OCI-LY1 (cell line): ENCODE results near the gene SOX13.

Source experiments
- H2AFZ ChIP-seq: fragments of 200-600 bp; sonication (generic), shearing (Covaris generic); 2 replicates; pipeline ENCODE4 v1.6.0; 2014; ENCODE audit warnings: antibody characterized with exemption, mild to moderate bottlenecking, low read length
- H3F3A ChIP-seq: fragments of 200-600 bp; sonication (generic), shearing (Covaris generic); 2 replicates; pipeline ENCODE4 v1.6.0; 2014; ENCODE audit warnings: mild to moderate bottlenecking, antibody characterized with exemption, low read length, moderate library complexity; ENCODE audit not compliant: insufficient read depth
- H3K27ac ChIP-seq: fragments of 200-600 bp; sonication (generic); 2 replicates; pipeline ENCODE4 v1.5.1; 2014; ENCODE audit warnings: low read length, mixed run types, mild to moderate bottlenecking, low read depth; ENCODE audit not compliant: poor library complexity, severe bottlenecking
- H3K27me3 ChIP-seq: fragments of 200-600 bp; sonication (generic); 2 replicates; pipeline ENCODE4 v1.6.0; 2014; ENCODE audit warnings: antibody characterized with exemption, mild to moderate bottlenecking, low read length, moderate library complexity; ENCODE audit not compliant: insufficient read depth
- H3K36me3 ChIP-seq: fragments of 200-600 bp; sonication (generic); 2 replicates; pipeline ENCODE4 v1.6.1; 2014; ENCODE audit warnings: mild to moderate bottlenecking, antibody characterized with exemption, low read length, moderate library complexity, mixed read lengths; ENCODE audit not compliant: insufficient read depth
- H3K4me1 ChIP-seq: fragments of 200-600 bp; sonication (generic); 2 replicates; pipeline ENCODE4 v1.5.1; 2014; ENCODE audit warnings: mild to moderate bottlenecking, low read length, moderate library complexity; ENCODE audit not compliant: insufficient read depth, severe bottlenecking
- H3K4me2 ChIP-seq: fragments of 200-600 bp; sonication (generic), shearing (Covaris generic); 2 replicates; pipeline ENCODE4 v1.6.1; 2014; ENCODE audit warnings: low read length
- H3K4me3 ChIP-seq: fragments of 200-600 bp; sonication (generic); 2 replicates; pipeline ENCODE4 v1.5.1; 2014; ENCODE audit warnings: low read length, low read depth, mild to moderate bottlenecking, mixed read lengths; ENCODE audit not compliant: poor library complexity, severe bottlenecking
- H3K79me2 ChIP-seq: fragments of 200-600 bp; shearing (Covaris generic); 2 replicates; pipeline ENCODE4 v1.6.1; 2016; ENCODE audit warnings: mixed run types, low read length, mixed read lengths; ENCODE audit not compliant: insufficient read depth
- H3K9ac ChIP-seq: fragments of 200-600 bp; sonication (generic), shearing (Covaris generic); 2 replicates; pipeline ENCODE4 v1.6.1; 2014; ENCODE audit warnings: mild to moderate bottlenecking, low read length, mixed read lengths
- H3K9me2 ChIP-seq: fragments of 200-600 bp; sonication (generic), shearing (Covaris generic); 2 replicates; pipeline ENCODE4 v1.6.1; 2014; ENCODE audit warnings: low read depth, mild to moderate bottlenecking, low read length, mixed read lengths
- H3K9me3 ChIP-seq: fragments of 200-600 bp; shearing (Covaris generic); 2 replicates; pipeline ENCODE4 v1.6.1; 2014; ENCODE audit warnings: low read length, mixed read lengths
- H4K20me1 ChIP-seq: fragments of 200-600 bp; sonication (generic), shearing (Covaris generic); 2 replicates; pipeline ENCODE4 v1.6.0; 2016; ENCODE audit warnings: mild to moderate bottlenecking, low read length; ENCODE audit not compliant: insufficient read depth
- EZH2 ChIP-seq: fragments of 200-600 bp; sonication (generic), shearing (Covaris generic); IDR thresholded peaks from 2 replicates; pipeline ENCODE4 v1.8.0; 2017; ENCODE audit warnings: borderline replicate concordance, mixed run types, mild to moderate bottlenecking, antibody characterized with exemption, low read length, moderate library complexity, mixed read lengths
- TF ChIP-seq, protein P1 (sequence below): fragments of 200-600 bp; sonication (generic), shearing (Covaris generic); IDR thresholded peaks from 2 replicates; pipeline ENCODE4 v1.5.1; 2017; ENCODE audit warnings: mild to moderate bottlenecking, antibody characterized with exemption, low read length, moderate library complexity, mixed read lengths

Gene SOX13

DNA sequence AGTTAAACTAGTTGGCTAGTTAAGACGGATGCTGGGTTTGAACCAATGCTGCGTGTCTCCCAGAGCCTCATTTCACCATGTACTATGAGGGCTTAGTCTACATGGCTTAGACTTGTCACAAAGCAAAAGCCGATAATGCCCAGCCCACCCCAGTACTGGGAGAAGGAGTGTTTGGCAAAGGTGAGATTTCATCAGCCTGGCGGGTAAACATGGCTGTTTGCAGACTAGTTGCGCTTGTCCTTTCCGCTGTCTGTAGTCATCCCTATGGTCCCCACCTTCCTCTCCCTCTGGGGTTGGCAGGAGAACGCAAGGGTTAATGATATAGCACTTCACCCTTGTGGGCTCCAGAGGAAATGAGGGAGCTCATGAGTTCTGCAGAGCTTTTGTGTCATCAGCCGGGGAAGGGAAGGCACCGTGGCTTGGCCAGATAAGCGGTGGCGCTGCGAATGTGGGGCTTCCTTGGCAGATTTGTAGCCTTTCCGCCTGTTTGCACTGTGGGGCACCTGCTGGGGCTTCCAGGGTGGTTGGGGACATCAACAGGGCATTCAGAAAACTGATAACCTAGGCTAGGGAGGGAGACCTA is 29.2 kb downstream of the SOX13 start:
- H3K79me2 ChIP-seq: no peaks in the 10 kb centered on the region
- H3K4me1 ChIP-seq: no peaks in the 10 kb centered on the region
- H3K4me3 ChIP-seq: no peak overlapping the region
- no peak overlapping the region for H2AFZ ChIP-seq
- H3K9me2 ChIP-seq: no peaks in the 10 kb centered on the region
- H3K9ac ChIP-seq: no peak overlapping the region
- no peaks in the 10 kb centered on the region for H3F3A ChIP-seq
- H4K20me1 ChIP-seq: no peaks in the 10 kb centered on the region
- no peaks in the 10 kb centered on the region for H3K36me3 ChIP-seq
- H3K27ac ChIP-seq: no peak overlapping the region
- no peaks in the 10 kb centered on the region for H3K27me3 ChIP-seq
- no peaks in the 10 kb centered on the region for H3K9me3 ChIP-seq
- no peak for TF ChIP-seq EZH2
- TF ChIP-seq, protein P1, sequence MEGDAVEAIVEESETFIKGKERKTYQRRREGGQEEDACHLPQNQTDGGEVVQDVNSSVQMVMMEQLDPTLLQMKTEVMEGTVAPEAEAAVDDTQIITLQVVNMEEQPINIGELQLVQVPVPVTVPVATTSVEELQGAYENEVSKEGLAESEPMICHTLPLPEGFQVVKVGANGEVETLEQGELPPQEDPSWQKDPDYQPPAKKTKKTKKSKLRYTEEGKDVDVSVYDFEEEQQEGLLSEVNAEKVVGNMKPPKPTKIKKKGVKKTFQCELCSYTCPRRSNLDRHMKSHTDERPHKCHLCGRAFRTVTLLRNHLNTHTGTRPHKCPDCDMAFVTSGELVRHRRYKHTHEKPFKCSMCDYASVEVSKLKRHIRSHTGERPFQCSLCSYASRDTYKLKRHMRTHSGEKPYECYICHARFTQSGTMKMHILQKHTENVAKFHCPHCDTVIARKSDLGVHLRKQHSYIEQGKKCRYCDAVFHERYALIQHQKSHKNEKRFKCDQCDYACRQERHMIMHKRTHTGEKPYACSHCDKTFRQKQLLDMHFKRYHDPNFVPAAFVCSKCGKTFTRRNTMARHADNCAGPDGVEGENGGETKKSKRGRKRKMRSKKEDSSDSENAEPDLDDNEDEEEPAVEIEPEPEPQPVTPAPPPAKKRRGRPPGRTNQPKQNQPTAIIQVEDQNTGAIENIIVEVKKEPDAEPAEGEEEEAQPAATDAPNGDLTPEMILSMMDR: no peak
- H3K4me2 ChIP-seq: no peak overlapping the region

DNA sequence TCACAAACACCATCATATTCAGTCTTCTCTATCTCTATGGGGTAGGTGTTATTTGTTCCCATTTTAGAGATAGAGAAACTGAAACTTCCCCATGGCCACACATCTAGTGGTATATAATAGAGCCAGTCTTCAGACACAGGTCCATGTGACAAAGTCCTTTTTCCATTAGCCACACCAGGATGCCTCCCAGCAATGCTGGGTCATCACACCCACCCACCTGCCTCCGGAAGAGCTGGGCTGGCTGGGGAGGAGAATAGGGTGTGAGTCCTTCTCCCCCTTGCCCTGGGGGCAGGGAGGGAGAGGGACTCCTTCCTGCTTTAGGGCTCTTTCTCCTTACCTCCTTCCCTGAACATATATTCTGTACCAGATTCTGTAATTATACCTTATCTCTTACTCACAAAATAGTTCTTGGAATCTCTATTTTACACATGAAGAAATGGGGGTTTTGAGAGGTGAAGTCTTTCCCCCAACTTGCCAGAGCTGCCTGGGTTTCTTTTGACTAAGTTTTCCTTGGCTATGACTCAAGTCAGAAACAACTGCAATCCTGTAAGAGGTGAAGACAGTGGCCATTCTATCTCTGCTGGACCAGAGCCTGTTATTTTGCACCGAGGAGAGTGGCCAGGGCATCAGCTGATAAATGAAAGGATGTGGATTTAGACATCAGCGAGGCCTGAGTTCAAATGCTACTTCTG is 30.0 kb downstream of the SOX13 start:
- no peaks in the 10 kb centered on the region for H3K9me3 ChIP-seq
- no peaks in the 10 kb centered on the region for H3F3A ChIP-seq
- H3K9me2 ChIP-seq: no peaks in the 10 kb centered on the region
- H3K4me1 ChIP-seq: no peaks in the 10 kb centered on the region
- H3K4me3 ChIP-seq: no peak overlapping the region
- no peaks in the 10 kb centered on the region for H3K27me3 ChIP-seq
- H3K4me2 ChIP-seq: no peak overlapping the region
- TF ChIP-seq, protein P1: no peak
- no peak for TF ChIP-seq EZH2
- H3K36me3 ChIP-seq: no peaks in the 10 kb centered on the region
- no peak overlapping the region for H3K9ac ChIP-seq
- no peak overlapping the region for H2AFZ ChIP-seq
- no peak overlapping the region for H3K27ac ChIP-seq
- H4K20me1 ChIP-seq: no peaks in the 10 kb centered on the region
- no peaks in the 10 kb centered on the region for H3K79me2 ChIP-seq

DNA sequence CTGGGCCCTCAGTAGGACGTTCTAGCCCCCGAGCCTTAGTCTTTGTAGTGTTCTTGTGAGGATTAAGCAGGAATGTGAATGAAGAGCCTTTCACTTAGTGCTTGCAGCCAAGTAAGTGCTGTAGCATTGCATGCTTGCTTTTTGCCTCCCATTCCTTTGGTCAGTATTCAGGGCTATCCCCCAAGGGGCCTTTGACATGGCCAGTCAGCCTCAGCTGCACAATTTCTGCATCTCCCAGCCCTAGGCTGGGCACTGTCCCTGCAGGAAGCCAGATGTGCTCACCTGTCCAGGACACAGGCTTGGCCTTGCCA is 30.5 kb downstream of the SOX13 start:
- Histone ChIP-seq H3K4me1 (no peaks in the 10 kb centered on the region), H3K4me3 (no peak overlapping the region), H3K9me3 (no peaks in the 10 kb centered on the region), H3K27ac (no peak overlapping the region), H3K4me2 (no peak overlapping the region), H3K9ac (no peak overlapping the region), H4K20me1 (no peaks in the 10 kb centered on the region), H3K9me2 (no peaks in the 10 kb centered on the region), H2AFZ (no peak overlapping the region), H3K79me2 (no peaks in the 10 kb centered on the region), H3K27me3 (no peaks in the 10 kb centered on the region), H3F3A (no peaks in the 10 kb centered on the region), H3K36me3 (no peaks in the 10 kb centered on the region)
- TF ChIP-seq EZH2: no peak
- TF ChIP-seq, protein P1: no peak
